ENCODE measurements around the gene UBR1. TPM values are rescaled to one million over a fixed set of nuclear protein-coding genes. Genes with fewer than 3 reads are reported as not detected.

UBR1 gene
- total RNA-seq, 3 donors from 2014 or later (not counting 1 experiment from before 2014, with no cell fraction given) = 54.3 to 70.5 (median 61.4) TPM

DNA sequence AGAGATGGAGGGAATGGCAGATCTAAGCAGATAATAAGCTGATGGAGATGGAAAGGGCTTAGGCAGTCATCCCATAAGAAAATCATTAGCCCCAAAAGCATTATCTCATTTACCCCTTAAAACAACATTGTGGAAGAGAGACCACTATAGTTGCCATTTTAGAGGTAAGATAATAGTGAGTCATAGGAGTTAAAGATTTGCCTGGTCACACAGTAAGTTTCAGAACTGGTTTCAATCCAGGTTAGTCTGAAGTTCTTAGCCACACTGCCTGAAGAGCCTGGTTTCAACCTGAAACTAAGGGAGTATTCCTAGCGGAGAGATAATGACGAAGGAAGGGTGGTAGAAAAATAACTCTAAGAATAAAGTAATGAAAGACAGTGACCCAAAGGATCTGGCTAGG lies 13.0 kb upstream of the UBR1 start:
- Histone ChIP-seq H3K9me3 (ENCODE audit: control insufficient read depth, insufficient read depth, low read length) (no peaks in the 10 kb centered on the region), H3K36me3 (ENCODE audit: control insufficient read depth, insufficient read depth, low read length) (no peaks in the 10 kb centered on the region), H3K4me1 (ENCODE audit: control insufficient read depth, insufficient read depth, low read length) (peaks cover 10% of the 10 kb centered on the region), H3K27me3 (ENCODE audit: control insufficient read depth, insufficient read depth, low read length) (no peaks in the 10 kb centered on the region), H3K27ac (ENCODE audit: low read length) (peak overlapping the region; percentile 31), H3K4me3 (ENCODE audit: low read length) (no peak overlapping the region)
- no peaks in the 10 kb centered on the region for H3K9me3 Mint-ChIP-seq
- H3K27me3 Mint-ChIP-seq (ENCODE audit: low read depth in 2 of 2) = peaks cover 0 to 8% of the 10 kb centered on the region in 2 donors
- H3K4me3 Mint-ChIP-seq = no peak overlapping the region
- WGBS (ENCODE audit: insufficient coverage) = 100% methylated on average over 2 of the region's 2 CpGs
- ATAC-seq = no peak
- peaks cover 7% of the 10 kb centered on the region for H3K36me3 Mint-ChIP-seq
- peaks cover 17 to 19% of the 10 kb centered on the region in 2 donors for H3K4me1 Mint-ChIP-seq
- peak overlapping the region in 1 of 2 donors; percentile 60 for H3K27ac Mint-ChIP-seq
- TF ChIP-seq, protein P1, sequence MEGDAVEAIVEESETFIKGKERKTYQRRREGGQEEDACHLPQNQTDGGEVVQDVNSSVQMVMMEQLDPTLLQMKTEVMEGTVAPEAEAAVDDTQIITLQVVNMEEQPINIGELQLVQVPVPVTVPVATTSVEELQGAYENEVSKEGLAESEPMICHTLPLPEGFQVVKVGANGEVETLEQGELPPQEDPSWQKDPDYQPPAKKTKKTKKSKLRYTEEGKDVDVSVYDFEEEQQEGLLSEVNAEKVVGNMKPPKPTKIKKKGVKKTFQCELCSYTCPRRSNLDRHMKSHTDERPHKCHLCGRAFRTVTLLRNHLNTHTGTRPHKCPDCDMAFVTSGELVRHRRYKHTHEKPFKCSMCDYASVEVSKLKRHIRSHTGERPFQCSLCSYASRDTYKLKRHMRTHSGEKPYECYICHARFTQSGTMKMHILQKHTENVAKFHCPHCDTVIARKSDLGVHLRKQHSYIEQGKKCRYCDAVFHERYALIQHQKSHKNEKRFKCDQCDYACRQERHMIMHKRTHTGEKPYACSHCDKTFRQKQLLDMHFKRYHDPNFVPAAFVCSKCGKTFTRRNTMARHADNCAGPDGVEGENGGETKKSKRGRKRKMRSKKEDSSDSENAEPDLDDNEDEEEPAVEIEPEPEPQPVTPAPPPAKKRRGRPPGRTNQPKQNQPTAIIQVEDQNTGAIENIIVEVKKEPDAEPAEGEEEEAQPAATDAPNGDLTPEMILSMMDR (IDR thresholded peaks at IDR 0.05) = no peak
- intact Hi-C loops (cut with micrococcal nuclease) = no loop called here
- no peak for DNase-seq

DNA sequence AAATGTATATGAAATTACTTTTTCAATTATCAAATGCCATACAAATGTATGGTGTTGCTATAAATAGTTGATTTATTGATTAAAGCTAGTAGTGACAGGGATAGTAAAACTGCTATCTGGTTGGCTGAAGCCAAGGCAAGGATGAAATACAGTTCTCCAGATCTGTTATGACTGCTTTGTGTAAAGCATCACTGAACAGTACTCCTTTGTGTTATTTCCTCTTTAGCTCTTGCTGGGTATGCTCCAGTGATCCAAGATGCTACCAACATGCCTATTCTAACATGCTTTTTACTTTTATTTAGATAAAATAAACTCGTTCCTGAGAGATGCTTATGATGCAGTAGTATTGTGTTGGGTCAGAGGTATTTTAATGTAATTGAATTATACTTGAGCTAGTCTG lies 12.4 kb upstream of the UBR1 start:
- H3K36me3 Mint-ChIP-seq = peaks cover 7% of the 10 kb centered on the region
- Histone ChIP-seq H3K27me3 (ENCODE audit: control insufficient read depth, insufficient read depth, low read length) (no peaks in the 10 kb centered on the region), H3K4me3 (ENCODE audit: low read length) (no peak overlapping the region), H3K9me3 (ENCODE audit: control insufficient read depth, insufficient read depth, low read length) (no peaks in the 10 kb centered on the region), H3K4me1 (ENCODE audit: control insufficient read depth, insufficient read depth, low read length) (peaks cover 8% of the 10 kb centered on the region), H3K36me3 (ENCODE audit: control insufficient read depth, insufficient read depth, low read length) (no peaks in the 10 kb centered on the region), H3K27ac (ENCODE audit: low read length) (no peak overlapping the region)
- intact Hi-C loops (cut with micrococcal nuclease) = no loop called here
- no peak for DNase-seq
- H3K4me1 Mint-ChIP-seq = peaks cover 14% of the 10 kb centered on the region in 2 donors
- 63% methylated on average over 1 of the region's 1 CpG for WGBS (ENCODE audit: insufficient coverage)
- no peaks in the 10 kb centered on the region for H3K9me3 Mint-ChIP-seq
- H3K27ac Mint-ChIP-seq = peak overlapping the region in 1 of 2 donors; percentile 60
- TF ChIP-seq, protein P1 (IDR thresholded peaks at IDR 0.05) = no peak
- no peak overlapping the region for H3K4me3 Mint-ChIP-seq
- peaks cover 0 to 7% of the 10 kb centered on the region in 2 donors for H3K27me3 Mint-ChIP-seq (ENCODE audit: low read depth in 2 of 2)
- ATAC-seq = no peak

DNA sequence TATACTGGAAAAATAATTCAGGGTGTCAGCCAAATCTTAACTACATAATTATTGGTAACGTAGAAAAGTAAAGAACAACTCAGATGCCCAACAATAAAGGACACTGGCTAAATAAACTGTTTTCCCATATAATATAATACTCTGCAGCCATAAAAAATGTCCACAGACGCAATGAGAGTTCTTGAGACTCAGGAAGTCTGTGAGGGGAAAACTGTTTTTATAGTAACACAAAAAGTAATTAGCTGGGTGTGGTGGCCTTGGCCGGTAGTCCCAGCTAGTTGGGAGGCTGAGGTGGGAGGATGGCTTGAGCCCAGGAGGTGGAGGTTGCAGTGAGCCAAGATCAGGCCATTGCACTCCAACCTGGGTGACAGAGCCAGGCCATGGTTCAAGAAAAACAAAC lies 5.5 kb upstream of the UBR1 start:
- H3K27ac ChIP-seq (ENCODE audit: low read length) = no peak overlapping the region
- no peaks in the 10 kb centered on the region for H3K9me3 Mint-ChIP-seq
- peaks cover 4% of the 10 kb centered on the region in 2 donors for H3K4me1 Mint-ChIP-seq
- 93% methylated on average over 3 of the region's 3 CpGs for WGBS (ENCODE audit: insufficient coverage)
- peaks cover under 1% of the 10 kb centered on the region for H3K4me1 ChIP-seq (ENCODE audit: control insufficient read depth, insufficient read depth, low read length)
- H3K27me3 Mint-ChIP-seq (ENCODE audit: low read depth in 2 of 2) = peaks cover 3 to 6% of the 10 kb centered on the region in 2 donors
- DNase-seq (no peak), ATAC-seq (no peak)
- intact Hi-C loops (cut with micrococcal nuclease) = no loop called here
- no peak overlapping the region for H3K27ac Mint-ChIP-seq
- no peak overlapping the region for H3K4me3 Mint-ChIP-seq
- no peaks in the 10 kb centered on the region for H3K36me3 ChIP-seq (ENCODE audit: control insufficient read depth, insufficient read depth, low read length)
- TF ChIP-seq, protein P1 (IDR thresholded peaks at IDR 0.05) = no peak
- no peaks in the 10 kb centered on the region for H3K9me3 ChIP-seq (ENCODE audit: control insufficient read depth, insufficient read depth, low read length)
- no peaks in the 10 kb centered on the region for H3K36me3 Mint-ChIP-seq
- H3K4me3 ChIP-seq (ENCODE audit: low read length) = no peak overlapping the region
- H3K27me3 ChIP-seq (ENCODE audit: control insufficient read depth, insufficient read depth, low read length) = no peaks in the 10 kb centered on the region

DNA sequence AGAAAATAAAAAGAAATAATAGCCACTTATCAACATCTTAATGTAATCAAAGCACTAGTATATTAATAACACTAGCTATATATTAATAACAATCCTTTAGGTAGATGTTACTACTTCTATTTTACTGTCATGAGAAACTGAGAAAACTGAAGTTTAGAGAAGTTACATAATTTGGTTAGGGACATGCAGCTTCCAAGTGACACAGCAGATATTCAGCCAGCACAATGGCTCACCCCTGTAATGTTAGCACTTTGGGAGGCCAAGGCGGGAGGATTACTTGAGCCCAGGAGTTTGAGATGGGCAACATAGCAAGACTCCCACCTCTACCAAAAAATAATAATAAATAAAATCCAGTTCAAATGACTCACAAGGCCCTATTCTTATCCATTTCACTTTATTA lies 1.9 kb upstream of the UBR1 start:
- intact Hi-C loops (cut with micrococcal nuclease) = loop anchor here (5.0 kb wide), 1 partner anchor 80 kb away; the partner anchor contains the start of gene CCNDBP1
- DNase-seq (no peak), ATAC-seq (no peak)
- Mint-ChIP-seq H3K9me3 (no peaks in the 10 kb centered on the region), H3K27ac (no peak overlapping the region), H3K27me3 (ENCODE audit: low read depth in 2 of 2) (peaks cover 2 to 6% of the 10 kb centered on the region in 2 donors), H3K4me1 (peaks cover 35 to 37% of the 10 kb centered on the region in 2 donors), H3K36me3 (no peaks in the 10 kb centered on the region), H3K4me3 (no peak overlapping the region)
- Histone ChIP-seq H3K36me3 (ENCODE audit: control insufficient read depth, insufficient read depth, low read length) (no peaks in the 10 kb centered on the region), H3K27ac (ENCODE audit: low read length) (no peak overlapping the region), H3K4me1 (ENCODE audit: control insufficient read depth, insufficient read depth, low read length) (peaks cover 16% of the 10 kb centered on the region), H3K4me3 (ENCODE audit: low read length) (no peak overlapping the region), H3K9me3 (ENCODE audit: control insufficient read depth, insufficient read depth, low read length) (no peaks in the 10 kb centered on the region), H3K27me3 (ENCODE audit: control insufficient read depth, insufficient read depth, low read length) (no peaks in the 10 kb centered on the region)
- TF ChIP-seq, protein P1 (IDR thresholded peaks at IDR 0.05) = no peak
- 92% methylated on average over 1 of the region's 1 CpG for WGBS (ENCODE audit: insufficient coverage)
